Effector memory CD4-positive, alpha-beta T cell (primary cell): ENCODE results near the gene SAMD8.

Source experiments
- DNase-seq, 3 donors: peaks; one replicate each; pipeline ENCODE4 v3.0.0-alpha.2; 2020
- H3K27ac ChIP-seq: 2 replicates; pipeline ENCODE4 v1.7.0; 2013; ENCODE audit warnings: mild to moderate bottlenecking, low read length, moderate library complexity; ENCODE audit not compliant: insufficient read depth, poor library complexity, severe bottlenecking
- H3K27me3 ChIP-seq: replicated peaks from 2 replicates; pipeline ENCODE4 v1.7.0; 2013; ENCODE audit warnings: mild to moderate bottlenecking, low read length; ENCODE audit not compliant: insufficient read depth, control insufficient read depth, poor library complexity, severe bottlenecking
- H3K36me3 ChIP-seq: 2 replicates; pipeline ENCODE4 v1.7.0; 2013; ENCODE audit warnings: mild to moderate bottlenecking, low read length, moderate library complexity; ENCODE audit not compliant: control insufficient read depth, insufficient read depth
- H3K4me1 ChIP-seq: 2 replicates; pipeline ENCODE4 v1.7.0; 2013; ENCODE audit warnings: low read length, mild to moderate bottlenecking; ENCODE audit not compliant: control insufficient read depth, insufficient read depth, poor library complexity, severe bottlenecking
- H3K4me3 ChIP-seq: 2 replicates; pipeline ENCODE4 v1.7.0; 2013; ENCODE audit warnings: low read length, low read depth, mild to moderate bottlenecking; ENCODE audit not compliant: insufficient read depth, poor library complexity, severe bottlenecking
- H3K9me3 ChIP-seq: 2 replicates; pipeline ENCODE4 v1.7.0; 2013; ENCODE audit warnings: mild to moderate bottlenecking, low read length, moderate library complexity; ENCODE audit not compliant: control insufficient read depth

Gene SAMD8

DNA sequence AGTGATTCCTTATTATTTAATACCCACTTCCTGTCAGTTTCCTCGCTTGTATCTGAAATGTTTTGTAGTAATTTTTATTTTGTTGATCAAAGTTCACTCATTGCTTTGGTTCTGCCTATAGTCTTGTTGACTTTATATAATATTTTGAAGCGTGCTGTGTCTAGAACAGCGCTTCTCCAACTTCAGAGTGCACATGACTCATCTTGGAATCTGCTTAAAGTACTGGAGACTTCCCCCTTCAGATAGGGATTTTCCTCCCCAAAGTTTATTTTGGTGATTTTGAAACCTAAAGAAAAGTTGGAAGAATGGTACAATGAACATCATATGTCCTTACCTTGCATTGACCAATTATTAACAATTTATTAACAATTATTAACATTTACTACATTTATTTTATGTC, 118.5 kb downstream of the SAMD8 start:
- H3K36me3 ChIP-seq, result peaks cover 41% of the 10 kb centered on the region
- no peak for DNase-seq

DNA sequence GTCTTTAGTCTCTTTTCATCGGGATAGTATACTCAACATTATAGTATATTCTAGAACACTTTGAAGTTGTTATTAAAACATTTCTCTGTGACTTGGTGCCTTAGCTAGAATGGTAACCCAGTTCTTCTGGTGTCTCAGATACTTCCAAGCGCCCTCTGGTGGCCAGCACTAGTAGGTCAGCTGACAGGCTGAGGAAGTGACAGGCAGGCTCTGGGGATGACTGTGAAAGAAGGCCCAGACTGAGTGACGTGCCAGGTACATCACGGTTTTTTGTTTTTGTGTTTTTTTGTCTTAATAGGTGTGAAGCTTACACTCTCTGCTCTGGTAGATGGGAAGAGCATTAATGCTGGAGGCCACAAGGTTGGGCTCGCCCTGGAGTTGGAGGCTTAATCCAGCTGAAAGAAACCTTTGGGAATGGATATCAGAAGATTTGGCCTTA, 119.2 kb downstream of the SAMD8 start:
- DNase-seq, result peak; percentile 86 to 90 (median 87)
- Histone ChIP-seq H3K27ac (peak overlapping the region; percentile 33), H3K36me3 (peaks cover 35% of the 10 kb centered on the region), H3K27me3 (no peaks in the 10 kb centered on the region), H3K9me3 (no peaks in the 10 kb centered on the region), H3K4me1 (peaks cover 19% of the 10 kb centered on the region), H3K4me3 (no peak overlapping the region)

More for the DNA sequence above, 118.5 kb downstream of the SAMD8 start:
- no peaks in the 10 kb centered on the region for H3K27me3 ChIP-seq
- H3K4me1 ChIP-seq, result peaks cover 16% of the 10 kb centered on the region
- H3K9me3 ChIP-seq, result no peaks in the 10 kb centered on the region
- H3K4me3 ChIP-seq, result no peak overlapping the region
- no peak overlapping the region for H3K27ac ChIP-seq
